GM18868 (cell line): ENCODE data around the gene TRMT10C.
"Not testable (repeated sequence)": the region's sequence is repeated elsewhere in the genome, so short reads cannot be mapped to it uniquely, and the experiment has no call there.

Experiments used
- ATAC-seq: cut with Tn5 transposase; IDR thresholded peaks from one replicate; pipeline ENCODE4 v1.9.1; 2021; ENCODE audit warnings: mild to moderate bottlenecking, moderate library complexity; ENCODE audit not compliant: unreplicated experiment

The TRMT10C gene

GRCh38 chr3:101561630-101562328 lies at the start of gene TRMT10C:
Gene TRMT10C, plus strand, starts transcription at chr3:101561868. Its CDS starts 2,914 bp downstream, at chr3:101564782.
- peak; percentile 100 for ATAC-seq

DNA sequence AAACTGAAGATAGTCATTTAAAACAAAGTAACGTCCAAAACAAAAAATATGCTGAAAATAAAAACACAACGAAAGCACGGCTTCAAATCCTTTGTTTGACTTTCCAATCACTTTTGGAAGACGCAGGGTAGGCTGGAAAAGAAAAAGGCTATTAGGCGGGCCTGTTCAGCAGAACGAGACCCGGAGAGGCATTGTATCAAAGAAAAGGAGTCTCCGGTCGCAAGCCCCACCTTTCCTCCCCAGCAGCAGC lies 49.3 kb upstream of the TRMT10C start:
- ATAC-seq, result peak; percentile 35

DNA sequence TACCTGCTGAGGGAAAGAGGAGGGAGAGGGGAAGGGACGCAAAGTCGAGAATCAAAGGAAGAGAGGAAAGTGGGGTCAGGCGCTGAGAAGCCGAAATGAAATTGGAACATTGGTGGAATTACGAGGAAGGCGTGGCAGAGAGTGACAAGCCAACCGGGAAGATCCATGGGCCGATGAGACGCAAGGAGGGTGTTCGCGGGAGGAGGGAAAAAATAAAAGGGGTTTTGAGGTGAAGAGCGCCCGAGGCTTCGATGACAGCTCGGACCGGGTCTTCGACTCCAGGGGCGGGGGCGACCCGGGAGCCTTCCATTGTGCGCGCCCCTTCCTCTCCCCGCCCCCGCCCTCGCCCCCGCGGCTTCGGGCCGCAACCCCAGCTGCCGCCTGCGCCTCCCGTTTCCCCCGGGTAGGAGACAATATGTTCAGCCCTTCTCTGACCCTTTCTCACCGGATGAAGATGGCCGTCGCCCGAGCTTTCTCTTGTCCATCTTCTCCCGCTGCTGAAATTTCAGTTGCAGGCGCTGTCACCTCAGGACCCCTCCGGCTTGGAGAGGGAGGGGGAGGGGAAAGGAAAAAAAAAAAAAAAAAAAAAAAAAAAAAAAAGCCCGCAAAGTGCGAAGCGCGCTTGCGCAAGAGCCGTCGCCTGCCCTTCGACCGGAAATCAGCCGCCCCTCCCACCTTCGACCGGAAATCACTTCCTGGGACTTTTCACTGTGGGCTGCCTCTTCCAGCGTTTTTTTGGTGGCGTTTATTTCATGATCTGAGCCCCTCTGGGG lies 48.8 kb upstream of the TRMT10C start, which contains the start of gene SENP7:
Gene SENP7, minus strand, starts transcription at position 567 of the 773 bp plus-strand sequence. Its CDS starts 82 bp downstream, at position 485.
- ATAC-seq, result peak; percentile 65

DNA sequence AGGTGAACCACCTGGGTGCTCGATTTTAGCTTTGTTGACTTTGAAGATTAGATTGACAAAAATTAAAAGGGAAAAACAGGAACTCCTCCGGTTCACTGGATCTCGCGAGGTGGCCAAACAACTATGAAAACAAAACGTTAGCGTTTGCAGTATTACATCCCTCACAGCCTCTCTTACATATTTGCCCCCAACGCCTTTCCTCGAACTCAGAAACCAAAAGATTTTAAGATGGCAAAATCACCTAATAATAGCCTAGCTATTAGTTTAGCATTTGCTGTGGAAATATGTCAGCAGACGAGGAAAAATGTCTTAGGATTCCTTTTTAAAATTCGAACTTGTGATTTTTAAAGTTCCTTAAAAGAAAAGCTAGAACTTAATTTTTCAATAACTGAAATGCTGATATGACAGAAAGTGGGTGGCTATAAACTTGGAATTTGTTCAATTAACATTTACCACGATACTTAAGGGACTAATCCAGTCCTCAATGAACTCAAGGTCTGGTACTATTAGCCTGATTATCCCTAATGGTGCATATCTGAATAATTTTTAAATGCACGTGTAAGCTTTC lies 48.2 kb upstream of the TRMT10C start:
- ATAC-seq, result peak; percentile 40

GRCh38 chr3:101518421-101518871 lies 43.2 kb upstream of the TRMT10C start:
- peak; percentile 98 for ATAC-seq

DNA sequence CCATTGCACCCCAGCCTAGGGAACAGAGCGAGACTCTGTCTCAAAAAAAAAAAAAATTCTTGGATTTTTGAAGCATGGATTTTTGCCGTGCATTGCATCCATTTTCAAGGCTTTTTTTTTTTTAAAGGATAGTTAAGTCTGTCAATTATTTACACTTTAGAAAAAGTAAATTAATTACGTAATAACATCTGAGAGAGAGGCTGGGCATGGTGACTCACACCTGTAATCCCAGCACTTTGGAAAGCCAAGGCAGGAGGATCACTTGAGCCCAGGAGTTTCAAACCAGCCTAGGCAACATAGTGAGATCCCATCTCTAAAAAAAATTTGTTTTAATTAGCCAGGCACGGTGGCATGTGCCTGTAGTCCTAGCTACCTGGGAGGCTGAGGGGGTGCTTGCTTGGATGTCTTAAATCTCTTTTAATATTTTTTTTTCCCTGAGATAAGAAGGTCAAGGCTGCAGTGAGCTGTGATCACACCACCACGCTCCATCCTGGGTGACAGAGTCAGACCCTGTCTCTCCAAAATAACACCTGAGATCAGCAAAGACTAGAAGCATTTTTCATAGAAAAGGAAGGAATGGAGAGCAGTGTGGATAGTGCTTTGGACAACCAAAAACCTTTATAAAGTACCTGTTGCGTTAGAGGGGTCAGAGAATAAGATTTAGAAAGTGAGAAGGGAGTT lies 41.8 kb upstream of the TRMT10C start:
- no peak for ATAC-seq

- ATAC-seq, result no peak
Observed at GRCh38 chr3:101521211-101521701, 40.4 kb upstream of the TRMT10C start.

GRCh38 chr3:101527441-101527840 lies 34.2 kb upstream of the TRMT10C start:
- ATAC-seq, result no peak

- ATAC-seq, result no peak
Observed at GRCh38 chr3:101527906-101528305, 33.8 kb upstream of the TRMT10C start.

DNA sequence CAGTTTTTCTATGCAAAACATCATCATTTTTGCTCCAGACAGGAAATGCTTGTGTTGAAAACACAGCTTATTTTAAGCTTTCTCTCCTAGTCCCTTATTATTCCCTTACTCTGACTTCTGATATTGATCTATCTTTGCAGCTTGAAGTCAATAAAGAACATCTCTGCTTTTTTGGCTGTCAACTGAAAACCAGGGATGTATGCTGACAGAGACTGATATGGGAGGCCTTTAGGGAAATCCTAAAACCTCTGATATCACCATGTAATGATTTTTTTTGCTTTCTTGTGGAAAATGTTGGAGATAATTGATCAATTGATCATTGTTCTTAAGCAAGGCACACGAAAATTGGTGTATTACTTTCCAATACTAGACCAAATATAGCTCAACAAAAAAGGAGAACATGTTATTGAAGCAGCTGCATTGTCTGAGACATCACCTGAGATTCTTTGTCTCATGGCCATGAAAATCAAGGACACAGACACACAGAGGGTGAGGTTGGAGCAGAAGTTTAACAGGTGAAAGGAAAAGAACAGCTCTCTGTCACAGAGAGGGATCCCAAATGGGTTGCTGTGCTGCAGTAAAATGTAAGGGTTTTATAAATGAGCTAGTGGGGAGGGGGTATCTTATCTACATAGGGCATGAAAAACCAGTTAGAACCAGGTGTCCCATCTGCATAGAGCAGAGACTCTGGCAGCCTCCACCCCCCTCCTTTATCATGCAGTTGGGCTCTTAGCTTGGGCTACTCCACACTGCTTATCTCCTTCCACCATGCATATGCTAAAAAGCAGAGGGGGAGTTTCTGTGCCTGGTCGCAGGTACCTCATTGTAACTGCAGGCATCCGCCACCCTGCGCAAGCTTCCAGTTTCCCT lies 31.6 kb upstream of the TRMT10C start:
- ATAC-seq, result no peak

DNA sequence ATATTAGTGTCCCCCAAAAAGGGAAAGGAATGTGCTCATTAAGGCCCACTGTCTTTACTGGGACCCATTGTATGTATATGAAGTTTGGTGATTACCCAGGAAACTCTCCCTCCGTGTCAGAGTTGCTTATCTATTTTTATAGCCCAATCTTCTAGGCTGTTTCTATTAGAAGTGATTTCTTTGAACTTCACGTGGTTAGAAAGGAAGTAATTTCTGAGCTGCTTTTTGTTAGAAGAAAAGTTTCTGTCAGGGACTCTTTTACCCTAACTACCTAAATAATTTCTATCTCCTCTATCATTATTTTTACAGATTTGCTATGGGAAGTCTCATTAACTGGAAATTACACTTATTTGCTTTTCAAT lies 31.0 kb upstream of the TRMT10C start:
- ATAC-seq, result no peak

GRCh38 chr3:101531473-101532086 lies 30.1 kb upstream of the TRMT10C start:
- no peak for ATAC-seq

- no peak for ATAC-seq
Observed at GRCh38 chr3:101532783-101533602, 28.7 kb upstream of the TRMT10C start.

GRCh38 chr3:101533603-101533968 lies 28.1 kb upstream of the TRMT10C start:
- no peak for ATAC-seq

GRCh38 chr3:101535221-101535620 lies 26.4 kb upstream of the TRMT10C start:
- ATAC-seq, result no peak

DNA sequence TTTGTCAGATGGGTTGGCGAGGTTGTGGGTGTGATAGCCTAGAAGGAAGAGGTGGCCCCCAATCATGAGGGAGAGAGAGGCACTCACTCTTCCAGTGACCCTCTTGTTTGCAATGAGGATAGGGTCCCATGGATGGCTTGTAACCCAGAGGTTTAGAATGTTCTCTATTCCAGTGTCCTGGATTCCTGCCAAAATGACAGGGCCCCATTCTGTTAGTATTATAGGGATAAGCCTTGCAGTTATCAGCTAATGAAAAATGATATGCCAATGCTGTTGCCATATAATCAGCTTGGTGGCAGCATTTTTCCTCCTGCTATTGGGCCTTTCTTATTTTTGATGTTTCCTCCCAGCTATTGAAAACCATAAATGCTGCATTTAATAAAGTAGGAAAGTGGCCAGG lies 25.4 kb upstream of the TRMT10C start:
- no peak for ATAC-seq

- ATAC-seq, result not testable (repeated sequence)
Observed at GRCh38 chr3:101536955-101537354, 24.7 kb upstream of the TRMT10C start.

- no peak for ATAC-seq
Observed at GRCh38 chr3:101542957-101543356, 18.7 kb upstream of the TRMT10C start.

GRCh38 chr3:101544161-101544850 lies 17.4 kb upstream of the TRMT10C start:
- ATAC-seq, result no peak
